OCI-LY7 (cell line): ENCODE data around the gene CTNNA2.

ENCODE experiments used
- CTCF ChIP-seq: fragments of 200-600 bp; sonication (generic); conservative IDR thresholded peaks from 2 replicates; pipeline ENCODE4 v1.5.1; 2014; ENCODE audit warnings: mild to moderate bottlenecking, antibody characterized with exemption, low read length, moderate library complexity, mixed read lengths
- EZH2phosphoT487 ChIP-seq: fragments of 200-600 bp; sonication (generic); IDR thresholded peaks from 2 replicates; pipeline ENCODE4 v1.6.1; 2018; ENCODE audit warnings: low read depth, borderline replicate concordance, mild to moderate bottlenecking, mixed run types, antibody characterized with exemption, low read length, moderate library complexity, mixed read lengths

DNA sequence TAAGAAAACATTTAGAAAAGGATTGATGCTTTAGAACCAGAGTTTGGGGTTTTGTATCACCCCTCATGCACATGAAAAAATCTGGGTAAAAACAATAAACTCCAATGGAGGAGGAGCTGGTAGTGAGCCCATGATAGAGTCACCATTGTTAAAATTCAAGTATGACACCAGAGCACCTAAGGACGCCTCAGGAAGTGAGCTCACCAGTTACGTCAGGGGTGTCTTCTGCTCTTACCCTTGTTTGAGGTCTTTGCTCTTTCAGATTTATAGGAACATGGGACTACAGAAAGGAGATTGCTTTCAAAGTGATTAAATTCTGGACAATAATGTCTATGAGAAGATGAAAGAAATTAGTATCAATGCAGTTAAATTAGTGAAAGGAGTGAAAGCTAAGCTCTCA lies 685.2 kb downstream of the CTNNA2 start:
- TF ChIP-seq CTCF = no peak
- no peak for TF ChIP-seq EZH2phosphoT487
